HG02759 (cell line): Measurements from ENCODE around the gene MFAP2.
"Not testable (repeated sequence)": the region's sequence is repeated elsewhere in the genome, so short reads cannot be mapped to it uniquely, and the experiment has no call there.

Experiments used
- ATAC-seq: cut with Tn5 transposase; IDR thresholded peaks from one replicate; pipeline ENCODE4 v1.9.1; 2021; ENCODE audit warnings: mild to moderate bottlenecking, moderate library complexity; ENCODE audit not compliant: unreplicated experiment

The MFAP2 gene

DNA sequence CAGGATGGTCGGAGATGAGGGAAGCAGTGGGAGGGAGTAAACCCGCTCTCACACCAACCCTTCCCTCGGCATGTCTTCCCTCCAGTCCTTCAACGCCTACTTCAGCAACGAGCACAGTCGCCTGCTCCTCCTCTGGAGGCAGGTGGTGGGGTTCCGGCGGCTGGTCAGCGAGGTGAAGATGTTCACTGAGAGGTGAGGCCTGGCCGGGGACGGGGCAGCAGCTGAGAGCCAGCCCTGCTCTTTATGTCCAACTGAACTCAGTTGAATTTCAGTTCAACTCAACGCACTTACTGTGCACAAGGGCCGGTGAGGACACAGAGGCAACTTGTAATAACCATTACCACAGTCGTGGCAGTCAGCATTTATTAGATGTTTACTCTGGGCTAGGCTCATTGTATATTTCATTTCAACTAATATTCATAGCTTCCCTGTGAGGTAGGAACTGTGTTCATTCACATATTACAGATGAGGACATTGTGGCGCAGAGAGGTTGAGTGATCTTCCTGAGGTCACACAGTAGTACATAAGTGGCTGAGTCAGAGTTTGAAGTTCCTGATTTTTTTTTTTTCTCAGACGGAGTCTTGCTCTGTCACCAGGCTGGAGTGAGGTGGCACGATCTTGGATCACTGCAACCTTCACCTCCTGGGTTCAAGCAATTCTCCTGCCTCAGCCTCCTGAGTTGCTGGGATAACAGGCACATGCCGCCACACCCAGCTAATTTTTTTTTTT is 49.0 kb downstream of the MFAP2 start:
- ATAC-seq = not testable (repeated sequence)

DNA sequence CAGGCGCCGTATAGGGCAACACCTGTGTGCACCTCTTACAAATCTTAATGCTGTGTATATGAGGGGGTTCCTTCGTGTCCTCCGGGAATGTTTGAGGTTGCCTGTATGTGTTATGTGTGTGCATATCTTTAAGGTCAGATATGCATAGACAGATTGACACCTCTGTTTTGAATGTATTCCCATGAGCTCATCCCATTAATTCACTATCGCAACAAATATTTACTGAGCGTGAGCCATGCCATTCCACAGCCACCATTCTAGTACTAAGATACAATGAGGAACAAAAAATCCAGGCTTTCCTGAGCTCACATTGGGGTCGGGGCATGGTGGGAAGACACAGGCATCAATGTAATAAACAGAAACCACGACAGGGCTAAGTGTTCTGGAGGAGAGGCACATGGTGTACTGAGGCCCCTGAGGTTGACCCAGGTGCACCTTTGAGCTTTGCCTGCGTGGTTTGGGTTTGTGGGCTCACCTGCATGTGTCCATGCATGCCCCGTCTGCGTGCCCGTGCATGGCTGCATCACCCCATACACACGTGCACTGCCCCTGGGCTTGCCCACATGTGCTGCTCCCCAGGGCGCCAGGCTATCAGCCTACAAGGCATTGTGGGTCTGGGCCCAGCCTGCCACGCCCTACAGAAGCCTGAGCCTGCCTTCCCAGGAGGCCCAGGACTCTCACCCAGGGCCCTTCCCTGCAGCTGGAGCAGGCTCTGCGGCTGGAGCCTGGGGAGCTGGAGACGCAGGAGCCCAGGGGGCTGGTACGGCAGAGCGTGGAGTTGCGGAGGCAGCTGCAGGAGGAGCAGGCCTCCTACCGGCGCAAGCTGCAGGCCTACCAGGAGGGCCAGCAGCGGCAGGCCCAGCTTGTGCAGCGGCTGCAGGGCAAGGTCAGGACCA is 51.0 kb downstream of the MFAP2 start:
- ATAC-seq = not testable (repeated sequence)

DNA sequence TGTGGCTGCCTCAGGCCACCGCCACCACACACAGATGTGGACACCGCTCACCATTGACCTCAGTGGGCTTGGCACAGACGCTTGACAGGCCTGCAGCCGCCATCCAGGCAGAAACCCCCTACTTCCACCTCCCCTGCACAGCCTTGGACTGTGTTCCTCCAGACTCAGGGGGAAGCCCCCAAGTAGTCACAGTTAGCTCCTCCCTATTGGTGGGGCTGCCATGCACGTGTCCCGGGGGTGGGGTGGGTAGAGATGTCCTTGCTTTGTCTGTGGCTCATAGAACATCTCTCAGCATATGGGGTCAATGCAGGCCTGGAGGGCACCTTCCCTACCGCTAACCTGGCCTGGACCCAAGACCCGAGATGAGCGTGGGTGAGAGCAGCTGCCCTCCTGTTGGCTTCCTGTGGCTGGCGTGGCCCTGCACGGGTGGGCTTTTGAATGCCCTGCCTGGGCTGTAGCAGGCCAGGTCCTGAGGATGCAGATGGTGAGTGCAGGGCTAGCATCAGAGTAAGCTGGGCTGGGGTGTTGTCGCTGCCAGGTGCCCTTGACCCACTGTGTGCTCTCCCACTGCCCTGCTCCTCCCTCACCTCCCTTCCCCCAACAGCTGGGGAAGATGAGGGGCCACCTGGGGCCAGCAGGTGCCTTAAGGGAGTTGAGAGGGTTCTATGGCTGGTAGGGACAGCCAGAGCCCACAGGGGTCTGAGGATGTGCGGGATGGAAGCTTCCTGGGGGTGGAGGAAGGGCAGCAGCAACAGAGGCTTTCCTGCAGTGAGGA is 52.5 kb downstream of the MFAP2 start:
- ATAC-seq = no peak

DNA sequence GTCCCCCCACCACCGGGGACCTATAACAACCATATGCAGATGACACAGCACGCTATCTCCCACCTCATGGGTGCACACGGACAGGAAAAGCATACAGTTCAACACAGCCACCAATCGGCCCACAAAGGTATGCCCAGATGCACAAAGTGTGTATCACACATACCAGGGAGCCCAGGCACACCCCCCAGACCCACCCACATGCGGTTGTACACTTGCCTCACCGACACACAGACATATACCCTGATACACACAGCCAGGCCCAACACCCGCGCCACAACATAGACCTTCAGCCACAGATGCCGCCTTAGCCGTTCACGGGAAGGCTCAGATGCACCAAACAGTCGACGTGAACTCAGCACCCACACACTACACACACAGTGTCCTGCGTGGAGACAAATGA is 53.2 kb downstream of the MFAP2 start:
- ATAC-seq = no peak

DNA sequence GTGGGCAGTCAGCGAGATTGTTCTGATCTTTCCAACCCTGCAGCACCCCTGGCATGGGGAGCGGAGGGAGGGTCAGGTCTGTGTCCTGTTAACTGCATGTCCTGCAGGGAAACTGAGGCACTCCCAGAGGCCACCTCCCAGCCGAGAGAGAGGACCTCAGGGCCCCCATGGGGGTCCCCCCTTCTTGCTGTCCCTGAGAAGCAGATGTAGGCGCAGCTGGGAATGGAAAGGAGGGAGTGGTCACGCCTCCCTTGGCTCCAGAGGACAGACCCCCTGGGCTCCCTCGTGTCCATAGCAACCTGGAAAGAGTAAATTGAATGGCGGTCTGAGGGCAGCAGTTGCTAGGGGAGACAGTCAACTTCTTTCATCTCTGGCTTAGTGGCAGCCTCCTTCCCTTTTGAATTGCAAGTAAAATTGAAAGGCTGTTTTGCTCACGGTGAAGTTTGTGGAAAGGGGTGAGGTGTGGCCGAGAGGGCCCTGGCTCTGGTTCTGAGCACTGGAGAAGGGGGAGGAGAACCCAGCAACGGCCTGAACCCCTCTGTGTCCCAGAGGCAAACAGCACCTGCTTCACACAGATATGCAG is 53.8 kb downstream of the MFAP2 start:
- ATAC-seq = no peak

DNA sequence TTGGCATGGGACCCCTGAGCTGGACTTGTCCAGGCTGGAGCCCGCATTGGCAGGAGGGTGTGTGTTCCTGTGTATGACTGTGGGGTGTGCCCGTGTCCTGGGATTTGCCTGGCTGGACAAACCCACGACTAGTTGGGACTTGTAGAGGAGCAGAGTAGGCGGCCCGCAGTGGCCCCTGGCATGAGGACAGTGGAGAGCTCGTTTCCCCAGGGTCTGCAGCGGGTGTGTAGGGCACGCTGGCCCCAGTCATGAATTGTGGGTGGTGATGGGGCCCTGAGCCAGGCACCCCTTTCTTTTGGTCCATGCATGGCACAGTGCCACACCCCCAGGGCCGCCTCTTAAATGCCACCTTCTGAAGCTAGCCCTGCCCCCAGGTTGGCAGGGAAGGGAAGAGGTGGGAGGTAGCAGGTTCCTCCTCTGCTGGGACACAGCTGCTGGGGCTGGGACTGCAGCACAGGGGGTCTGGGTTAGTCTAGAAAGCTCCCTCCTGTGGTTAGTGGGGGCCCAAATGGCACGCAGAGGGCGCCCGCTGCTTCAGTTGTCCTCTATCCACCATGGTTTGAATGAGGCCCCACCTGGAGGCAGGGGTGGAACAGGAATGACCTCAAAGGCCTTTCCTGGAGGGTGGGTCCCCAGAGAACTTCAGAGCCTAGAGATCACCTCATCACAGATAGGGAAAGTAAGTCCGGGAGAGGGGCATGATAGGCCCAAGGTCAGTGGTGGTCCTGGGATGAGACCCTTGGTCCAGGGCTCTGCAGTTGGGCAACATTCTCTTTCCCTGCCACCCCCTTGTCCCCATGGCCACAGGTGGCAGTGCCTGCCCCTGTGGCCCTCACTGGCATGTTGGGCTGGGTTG is 54.6 kb downstream of the MFAP2 start:
- no peak for ATAC-seq

DNA sequence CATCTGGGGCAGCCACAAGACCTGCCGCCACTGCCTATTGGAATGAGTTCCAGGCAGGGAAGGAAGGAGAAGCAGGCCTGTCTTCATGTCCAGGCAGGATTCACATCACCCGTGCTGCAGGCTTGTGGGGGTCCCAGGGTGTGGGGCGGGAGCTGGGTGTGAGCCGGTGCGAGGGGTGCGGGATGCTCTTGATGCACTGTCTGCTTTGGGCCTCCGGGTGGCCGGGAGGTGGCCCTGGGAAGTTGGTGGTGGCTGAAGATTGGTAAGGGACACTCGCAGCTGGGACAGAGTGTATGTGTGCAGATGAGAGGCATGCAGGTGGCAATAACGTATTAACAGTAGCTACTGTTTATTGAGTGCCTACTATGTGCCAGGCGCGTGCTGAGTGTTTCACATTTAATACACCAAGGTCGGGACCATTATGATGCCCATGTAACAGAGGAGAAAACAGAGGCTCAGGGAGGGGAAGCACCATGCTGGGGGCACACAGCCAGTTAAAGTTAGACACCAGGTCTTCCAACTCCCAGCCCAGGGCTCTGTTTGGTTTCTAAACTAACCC is 55.4 kb downstream of the MFAP2 start:
- ATAC-seq = no peak
